Fibroblast of lung (primary cell): Measurements from ENCODE around the gene LGALS1. TPM values are rescaled to one million over a fixed set of nuclear protein-coding genes. Genes with fewer than 3 reads are reported as not detected.
"Not testable (repeated sequence)": the region's sequence is repeated elsewhere in the genome, so short reads cannot be mapped to it uniquely, and the experiment has no call there.

Experiments
- DNase-seq, 2 donors: peaks; one replicate each; pipeline versions ENCODE4 v3.0.0 to v3.0.0-alpha.2; 2010; ENCODE audit warnings: low read depth in 2 of 2
- H2AFZ ChIP-seq: 2 replicates; pipeline ENCODE4 v1.5.1; 2012; ENCODE audit warnings: low read length, control low read depth, inconsistent platforms
- H3K27ac ChIP-seq: 2 replicates; pipeline ENCODE4 v1.5.1; 2011; ENCODE audit warnings: low read length, control low read depth; ENCODE audit not compliant: insufficient read depth
- H3K27me3 ChIP-seq: 2 replicates; pipeline ENCODE4 v1.5.1; 2011; ENCODE audit warnings: mild to moderate bottlenecking, low read length; ENCODE audit not compliant: control insufficient read depth, insufficient read depth
- H3K36me3 ChIP-seq: 2 replicates; pipeline ENCODE4 v1.5.1; 2011; ENCODE audit warnings: low read length; ENCODE audit not compliant: control insufficient read depth, insufficient read depth
- H3K4me1 ChIP-seq: 2 replicates; pipeline ENCODE4 v1.5.1; 2011; ENCODE audit warnings: low read length; ENCODE audit not compliant: control insufficient read depth, insufficient read depth; ENCODE audit errors: extremely low read depth
- H3K4me2 ChIP-seq: 2 replicates; pipeline ENCODE4 v1.5.1; 2011; ENCODE audit warnings: low read length, control low read depth; ENCODE audit not compliant: insufficient read depth; ENCODE audit errors: extremely low read depth
- H3K4me3 ChIP-seq, 4 experiments: fragments of 200-600 bp in 1 of 4; sonication (generic) in 1 of 4; replicated peaks in 1 of 4; 2 replicates each; pipeline ENCODE4 v1.5.1; 2011 to 2016; ENCODE audit warnings: low read length in 4 of 4, low read depth in 3 of 4, mild to moderate bottlenecking in 3 of 4, control low read depth in 2 of 4, inconsistent platforms in 1 of 4, mixed read lengths in 1 of 4; ENCODE audit not compliant: insufficient read depth in 1 of 4; ENCODE audit errors: control extremely low read depth in 1 of 4
- H3K79me2 ChIP-seq: 2 replicates; pipeline ENCODE4 v1.5.1; 2012; ENCODE audit warnings: mild to moderate bottlenecking, low read length, inconsistent platforms; ENCODE audit not compliant: control insufficient read depth, insufficient read depth
- H3K9ac ChIP-seq: 2 replicates; pipeline ENCODE4 v1.5.1; 2011; ENCODE audit warnings: mild to moderate bottlenecking, low read length, control low read depth; ENCODE audit not compliant: insufficient read depth
- H3K9me3 ChIP-seq: 2 replicates; pipeline ENCODE4 v1.5.1; 2012; ENCODE audit warnings: low read depth, low read length; ENCODE audit not compliant: control insufficient read depth, insufficient read depth
- H4K20me1 ChIP-seq: 2 replicates; pipeline ENCODE4 v1.5.1; 2011; ENCODE audit warnings: low read length; ENCODE audit not compliant: control insufficient read depth, insufficient read depth; ENCODE audit errors: extremely low read depth
- CTCF ChIP-seq, 2 donors: IDR thresholded peaks in 1 of 2; conservative IDR thresholded peaks in 1 of 2; 1 replicate in 1 of 2; 2 replicates in 1 of 2; pipeline ENCODE4 v1.5.1; 2011 to 2012; ENCODE audit warnings: low read length in 2 of 2, control low read depth in 1 of 2, inconsistent platforms in 1 of 2, low read depth in 1 of 2, mild to moderate bottlenecking in 1 of 2
- EZH2 ChIP-seq: IDR thresholded peaks from 2 replicates; pipeline ENCODE4 v1.5.1; 2012; ENCODE audit warnings: low read length, control low read depth, mild to moderate bottlenecking; ENCODE audit errors: missing control alignments
- polyA plus RNA-seq, 2 donors: library from polyadenylated mRNA; depleted of rRNA in 1 of 2; stranded (reverse) in 1 of 2; unstranded in 1 of 2; fragments of >200 nt; gene quantifications; 2 replicates each; pipeline ENCODE4 v1.2.1, GENCODE V29; 2011 to 2012; ENCODE audit warnings: missing spikeins in 1 of 2
- total RNA-seq: library from RNA; depleted of rRNA; stranded (reverse); fragments of >200 nt; gene quantifications from 2 replicates; pipeline ENCODE4 v1.2.1, GENCODE V29; 2014

The LGALS1 gene
- total and polyA plus RNA-seq, 2 donors (not counting 1 experiment from before 2014, with no cell fraction given): 5,090 to 11,230 TPM

- peaks cover 27% of the 10 kb centered on the region for H3K36me3 ChIP-seq
- TF ChIP-seq EZH2 (no peak), CTCF (conservative IDR thresholded peaks at IDR 0.05 in 1 of 2, IDR thresholded peaks at IDR 0.05 in 1 of 2; ENCODE audit: low read depth in 1 of 2, low read length in 2 of 2) (no peak)
- no peak overlapping the region for H3K4me3 ChIP-seq
- H2AFZ ChIP-seq: no peak overlapping the region
- H3K27ac ChIP-seq: no peak overlapping the region
- no peaks in the 10 kb centered on the region for H3K9me3 ChIP-seq
- H3K79me2 ChIP-seq: peaks cover 3% of the 10 kb centered on the region
- H3K4me2 ChIP-seq: no peak overlapping the region
- no peak for DNase-seq
- H3K9ac ChIP-seq: no peak overlapping the region
- H3K4me1 ChIP-seq: peaks cover 8% of the 10 kb centered on the region
- H4K20me1 ChIP-seq: no peaks in the 10 kb centered on the region
- H3K27me3 ChIP-seq: no peaks in the 10 kb centered on the region
Measured at GRCh38 chr22:37692627-37693285, 17.3 kb downstream of the LGALS1 start.

GRCh38 chr22:37694131-37694530 is 18.7 kb downstream of the LGALS1 start:
- H3K9ac ChIP-seq, H2AFZ ChIP-seq, H3K79me2 ChIP-seq, H3K4me3 ChIP-seq, H3K4me2 ChIP-seq, H3K4me1 ChIP-seq, H4K20me1 ChIP-seq, H3K27ac ChIP-seq, H3K9me3 ChIP-seq, H3K27me3 ChIP-seq, DNase-seq: not testable (repeated sequence)
- H3K36me3 ChIP-seq: peaks cover 18% of the 10 kb centered on the region

GRCh38 chr22:37696260-37696656 is 20.8 kb downstream of the LGALS1 start:
- H2AFZ ChIP-seq, H3K79me2 ChIP-seq, H4K20me1 ChIP-seq, H3K9ac ChIP-seq, H3K27me3 ChIP-seq, H3K4me1 ChIP-seq, DNase-seq, H3K27ac ChIP-seq, H3K9me3 ChIP-seq: not testable (repeated sequence)
- Histone ChIP-seq H3K4me2 (peak overlapping the region; percentile 74), H3K36me3 (peaks cover 11% of the 10 kb centered on the region), H3K4me3 (peak overlapping the region in 1 of 4 experiments; percentile 38)
